ENCODE measurements around the gene TRIM63.

Gene TRIM63

DNA sequence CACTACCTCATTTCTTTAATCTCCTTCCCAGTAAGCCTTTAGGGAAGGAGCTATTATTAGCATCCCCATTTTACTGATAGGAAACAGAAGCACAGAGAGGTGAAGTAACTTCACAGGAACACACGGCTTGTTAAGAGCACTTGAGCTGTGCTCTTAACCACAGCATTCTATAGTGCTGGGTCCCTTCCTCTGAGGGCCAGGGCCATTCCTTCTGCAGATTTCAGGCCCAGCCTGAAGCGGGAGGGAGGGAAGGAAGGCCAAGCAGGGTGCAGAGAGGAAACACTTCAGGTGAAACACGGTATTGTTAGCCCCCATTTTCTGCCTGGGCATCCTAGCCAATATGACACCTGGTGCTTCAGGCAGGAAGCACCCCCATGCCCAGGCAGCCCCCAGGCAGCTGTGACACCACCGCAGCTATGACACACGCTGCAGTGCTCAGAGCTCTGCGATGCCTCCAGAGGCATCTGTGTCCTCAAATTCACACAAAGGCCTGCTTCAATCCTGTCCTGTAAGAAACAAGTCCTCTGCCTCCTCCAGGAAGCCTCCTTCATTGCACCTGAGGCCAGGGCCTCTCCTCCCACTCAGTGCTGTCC lies 50.4 kb downstream of the TRIM63 start:
- no peak for DNase-seq (ENCODE audit: low spot score)

- no peak for DNase-seq (ENCODE audit: low spot score)
These were observed 51.0 kb downstream of the TRIM63 start for GRCh38 chr1:26016258-26016952.

- peak; percentile 59 for DNase-seq (ENCODE audit: low spot score)
These were observed 52.1 kb downstream of the TRIM63 start for GRCh38 chr1:26015358-26015757.

GRCh38 chr1:26014179-26014578 lies 53.3 kb downstream of the TRIM63 start:
- no peak for DNase-seq (ENCODE audit: low spot score)

GRCh38 chr1:26012864-26013263 lies 54.6 kb downstream of the TRIM63 start:
- no peak for DNase-seq (ENCODE audit: low spot score)

DNA sequence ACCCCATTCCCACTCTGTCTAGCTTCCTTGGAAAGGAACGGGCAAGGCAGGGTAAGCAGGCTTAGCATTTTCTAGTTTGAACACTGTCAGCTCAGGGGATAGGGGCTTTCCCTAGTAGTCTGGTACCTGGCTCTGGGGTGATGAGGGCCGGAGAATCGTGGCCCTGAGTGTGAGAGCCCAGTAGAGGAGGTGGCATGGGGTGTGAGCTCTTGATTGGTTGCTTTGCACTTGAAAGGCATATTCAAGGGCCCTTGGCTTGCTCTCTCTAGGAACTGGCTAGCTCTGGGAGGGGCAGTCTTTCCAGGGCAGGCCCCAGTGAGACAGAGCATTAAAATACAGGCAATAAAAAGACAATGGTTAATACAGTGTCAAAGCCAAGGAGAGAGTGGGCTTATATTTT lies 56.6 kb downstream of the TRIM63 start:
- DNase-seq (ENCODE audit: low spot score), result no peak

DNA sequence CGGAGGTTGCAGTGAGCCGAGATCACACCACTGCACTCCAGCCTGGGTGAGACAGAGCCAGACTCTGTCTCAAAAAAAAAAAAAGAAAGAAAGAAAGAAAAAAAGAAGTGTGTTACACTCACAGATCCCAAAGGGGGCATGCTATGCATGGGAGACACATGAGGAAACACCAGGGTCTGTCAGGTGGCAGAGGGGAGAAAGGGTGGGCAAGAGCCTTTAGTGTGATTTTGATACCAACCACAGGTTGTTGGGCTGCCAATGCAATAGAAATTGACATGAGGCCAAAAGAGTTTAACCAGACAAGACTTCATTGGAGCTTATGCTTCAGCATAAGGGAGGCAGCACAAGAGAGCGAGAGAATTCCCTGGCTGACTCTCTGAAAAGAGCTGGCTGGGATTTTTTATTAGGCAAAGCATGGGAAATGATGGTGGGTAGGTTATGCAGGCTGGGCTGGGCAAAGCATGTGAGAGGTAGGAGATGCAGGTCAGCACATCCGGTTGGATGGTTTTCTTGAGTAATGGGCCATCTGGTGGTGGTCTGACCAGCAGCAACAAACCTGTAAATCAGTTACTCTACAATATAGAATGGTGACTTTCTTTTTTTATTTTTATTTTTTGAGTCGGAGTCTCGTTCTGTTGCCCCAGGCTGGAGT lies 57.5 kb downstream of the TRIM63 start:
- no peak for DNase-seq (ENCODE audit: low spot score)

GRCh38 chr1:26006710-26007109 lies 60.7 kb downstream of the TRIM63 start:
- DNase-seq (ENCODE audit: low spot score), result no peak

DNA sequence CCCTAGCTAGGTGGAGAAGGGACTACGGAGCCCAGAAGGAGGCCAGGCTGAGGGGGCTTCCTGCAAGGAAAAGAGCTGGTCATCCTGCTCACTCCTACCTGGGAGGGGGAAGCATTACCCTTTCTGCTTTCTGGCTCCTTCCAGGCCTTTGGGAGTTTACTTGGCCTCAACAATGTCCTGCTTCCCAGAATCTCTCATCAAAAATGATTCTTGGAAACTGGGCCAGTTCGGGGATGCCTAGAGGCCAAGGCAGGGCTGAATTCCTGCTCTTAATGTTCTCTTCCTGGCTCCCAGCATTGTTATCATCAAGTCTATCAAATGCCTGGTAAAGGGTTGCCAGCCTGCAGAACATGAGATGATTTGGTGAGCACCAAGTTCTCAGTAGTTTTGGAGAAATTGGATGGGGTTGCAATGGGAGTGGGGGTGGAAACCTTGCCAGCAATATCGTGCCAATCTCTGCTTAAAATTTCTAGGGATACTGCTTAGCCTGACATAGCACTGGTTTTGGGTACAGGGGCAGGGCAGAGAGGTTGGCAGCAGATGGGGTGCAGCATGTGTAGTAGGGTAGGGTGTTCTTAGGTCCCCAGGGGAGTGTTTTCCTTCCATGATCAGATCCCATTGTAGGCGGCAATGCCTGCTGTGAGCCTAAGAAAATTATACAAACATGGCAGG lies 61.9 kb downstream of the TRIM63 start:
- DNase-seq (ENCODE audit: low spot score), result no peak

DNA sequence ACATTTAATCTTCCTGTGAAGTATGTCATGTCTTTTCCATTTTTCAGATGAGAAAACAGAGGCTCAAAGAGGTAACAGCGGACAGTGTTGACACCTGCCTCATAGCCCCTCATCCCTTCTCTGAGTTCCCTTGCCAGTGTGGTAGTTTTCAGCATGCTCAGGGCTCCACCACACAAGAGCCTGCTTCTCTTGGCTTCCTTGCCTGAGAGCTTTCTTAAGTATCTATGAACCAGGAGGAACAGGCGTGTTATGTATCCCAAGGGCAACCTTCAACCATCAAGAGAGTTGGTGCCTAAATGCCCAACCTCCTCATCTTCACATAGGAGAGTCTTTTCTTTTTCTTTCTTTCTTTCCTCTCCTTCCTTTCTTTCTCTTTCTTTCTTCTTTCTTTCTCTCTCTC lies 63.7 kb downstream of the TRIM63 start:
- no peak for DNase-seq (ENCODE audit: low spot score)

GRCh38 chr1:26003262-26003661 lies 64.2 kb downstream of the TRIM63 start:
- DNase-seq (ENCODE audit: low spot score), result no peak

Data from AG20443 (cell line).